ENCODE results near the gene AP3D1. TPM values are rescaled to one million over a fixed set of nuclear protein-coding genes. Genes with fewer than 3 reads are reported as not detected.
"Not testable (repeated sequence)": the region's sequence is repeated elsewhere in the genome, so short reads cannot be mapped to it uniquely, and the experiment has no call there.

The AP3D1 gene
- total and polyA plus RNA-seq, 2 donors from 2014 or later, result 68.4 to 125 TPM

GRCh38 chr19:2135474-2136402, 15.6 kb downstream of the AP3D1 start:
- intact Hi-C loops (cut with DNase I), result no loop called here
- Histone ChIP-seq H3K9me3 (ENCODE audit: control insufficient read depth in 2 of 3, insufficient read depth in 1 of 3, low read length in 3 of 3) (no peaks in the 10 kb centered on the region), H3K4me3 (ENCODE audit: low read length in 3 of 3) (no peak overlapping the region), H3K27ac (ENCODE audit: low read depth in 2 of 2, low read length in 2 of 2) (no peak overlapping the region), H3K27me3 (ENCODE audit: control insufficient read depth, insufficient read depth, low read length) (no peaks in the 10 kb centered on the region), H3K9ac (ENCODE audit: low read length in 3 of 3) (no peak overlapping the region), H3K36me3 (ENCODE audit: control insufficient read depth in 2 of 3, insufficient read depth in 3 of 3, low read length in 3 of 3) (peaks cover 0 to 31% (median 23%) of the 10 kb centered on the region in 3 donors), H3K4me1 (ENCODE audit: control insufficient read depth in 2 of 3, insufficient read depth in 2 of 3, low read depth in 1 of 3, low read length in 3 of 3) (no peaks in the 10 kb centered on the region)
- DNase-seq (no peak), FAIRE-seq (no peak)
- TF ChIP-seq CTCF (IDR thresholded peaks at IDR 0.05; ENCODE audit: borderline replicate concordance, extremely low read depth, insufficient read depth), result no peak

- FAIRE-seq (no peak), DNase-seq (no peak)
- H3K27me3 ChIP-seq (ENCODE audit: control insufficient read depth, insufficient read depth, low read length), result no peaks in the 10 kb centered on the region
- peaks cover 0 to 28% (median 23%) of the 10 kb centered on the region in 3 donors for H3K36me3 ChIP-seq (ENCODE audit: control insufficient read depth in 2 of 3, insufficient read depth in 3 of 3, low read length in 3 of 3)
- no peak overlapping the region for H3K4me3 ChIP-seq (ENCODE audit: low read length in 3 of 3)
- no peak overlapping the region for H3K9ac ChIP-seq (ENCODE audit: low read length in 3 of 3)
- TF ChIP-seq CTCF (IDR thresholded peaks at IDR 0.05; ENCODE audit: borderline replicate concordance, extremely low read depth, insufficient read depth), result no peak
- no peaks in the 10 kb centered on the region for H3K9me3 ChIP-seq (ENCODE audit: control insufficient read depth in 2 of 3, insufficient read depth in 1 of 3, low read length in 3 of 3)
- intact Hi-C loops (cut with DNase I), result no loop called here
- no peak overlapping the region for H3K27ac ChIP-seq (ENCODE audit: low read depth in 2 of 2, low read length in 2 of 2)
- no peaks in the 10 kb centered on the region for H3K4me1 ChIP-seq (ENCODE audit: control insufficient read depth in 2 of 3, insufficient read depth in 2 of 3, low read depth in 1 of 3, low read length in 3 of 3)
Measured at GRCh38 chr19:2132731-2133490, 18.5 kb downstream of the AP3D1 start.

- H3K9me3 ChIP-seq (ENCODE audit: control insufficient read depth in 2 of 3, insufficient read depth in 1 of 3, low read length in 3 of 3), result no peaks in the 10 kb centered on the region
- no peak for TF ChIP-seq CTCF (IDR thresholded peaks at IDR 0.05; ENCODE audit: borderline replicate concordance, extremely low read depth, insufficient read depth)
- FAIRE-seq (no peak), DNase-seq (no peak)
- H3K4me1 ChIP-seq (ENCODE audit: control insufficient read depth in 2 of 3, insufficient read depth in 2 of 3, low read depth in 1 of 3, low read length in 3 of 3), result no peaks in the 10 kb centered on the region
- no peak overlapping the region for H3K27ac ChIP-seq (ENCODE audit: low read depth in 2 of 2, low read length in 2 of 2)
- H3K36me3 ChIP-seq (ENCODE audit: control insufficient read depth in 2 of 3, insufficient read depth in 3 of 3, low read length in 3 of 3), result peaks cover 0 to 27% (median 20%) of the 10 kb centered on the region in 3 donors
- no peak overlapping the region for H3K9ac ChIP-seq (ENCODE audit: low read length in 3 of 3)
- no peak overlapping the region for H3K4me3 ChIP-seq (ENCODE audit: low read length in 3 of 3)
- no peaks in the 10 kb centered on the region for H3K27me3 ChIP-seq (ENCODE audit: control insufficient read depth, insufficient read depth, low read length)
- intact Hi-C loops (cut with DNase I), result no loop called here
Measured at GRCh38 chr19:2132191-2132590, 19.2 kb downstream of the AP3D1 start.

GRCh38 chr19:2131012-2131975, 20.1 kb downstream of the AP3D1 start:
- H3K9ac ChIP-seq (ENCODE audit: low read length in 3 of 3); H3K4me3 ChIP-seq (ENCODE audit: low read length in 3 of 3); H3K27ac ChIP-seq (ENCODE audit: low read depth in 2 of 2, low read length in 2 of 2); intact Hi-C loops (cut with DNase I); FAIRE-seq; H3K9me3 ChIP-seq (ENCODE audit: control insufficient read depth in 2 of 3, insufficient read depth in 1 of 3, low read length in 3 of 3); H3K27me3 ChIP-seq (ENCODE audit: control insufficient read depth, insufficient read depth, low read length); DNase-seq; H3K4me1 ChIP-seq (ENCODE audit: control insufficient read depth in 2 of 3, insufficient read depth in 2 of 3, low read depth in 1 of 3, low read length in 3 of 3): not testable (repeated sequence)
- H3K36me3 ChIP-seq (ENCODE audit: control insufficient read depth in 2 of 3, insufficient read depth in 3 of 3, low read length in 3 of 3), result peaks cover 0 to 27% (median 22%) of the 10 kb centered on the region in 3 donors
